GM12891 (cell line): Measurements from ENCODE around the gene KCTD10.

ENCODE experiments used
- PAX5 ChIP-seq: IDR thresholded peaks from 2 replicates; pipeline ENCODE4 v1.6.1; 2011; ENCODE audit warnings: low read length, moderate library complexity, mild to moderate bottlenecking; ENCODE audit not compliant: insufficient read depth, severe bottlenecking
- POLR2A ChIP-seq: IDR thresholded peaks from 2 replicates; pipeline ENCODE4 v1.6.1; 2011; ENCODE audit warnings: low read depth, low read length, control low read depth
- POLR2AphosphoS5 ChIP-seq: IDR thresholded peaks from 2 replicates; pipeline ENCODE4 v1.6.1; 2011; ENCODE audit warnings: low read depth, low read length, control low read depth
- POU2F2 ChIP-seq: IDR thresholded peaks from 2 replicates; pipeline ENCODE4 v1.6.1; 2011; ENCODE audit warnings: low read depth, mild to moderate bottlenecking, control low read depth, low read length, moderate library complexity
- TAF1 ChIP-seq: IDR thresholded peaks from 2 replicates; pipeline ENCODE4 v1.6.1; 2011; ENCODE audit warnings: low read depth, low read length, control low read depth

- TF ChIP-seq TAF1 (no peak), POLR2A (no peak), PAX5 (no peak), POLR2AphosphoS5 (no peak), POU2F2 (no peak)
Observed at GRCh38 chr12:109485201-109485600, 8.1 kb upstream of the KCTD10 start.
